ENCODE data around the gene RILPL1. TPM values are rescaled to one million over a fixed set of nuclear protein-coding genes. Genes with fewer than 3 reads are reported as not detected.
"Not testable (repeated sequence)": the region's sequence is repeated elsewhere in the genome, so short reads cannot be mapped to it uniquely, and the experiment has no call there.

RILPL1 gene
- total and polyA plus RNA-seq, 4 donors = 1.3 to 2.7 (median 2.1) TPM

GRCh38 chr12:123497065-123497464 is 36.5 kb downstream of the RILPL1 start:
- no peak for DNase-seq (ENCODE audit: low spot score)
- Histone ChIP-seq H3K9ac (ENCODE audit: low read depth in 1 of 2, low read length in 2 of 2) (no peak overlapping the region), H3K9me3 (ENCODE audit: control insufficient read depth in 4 of 4, low read length in 3 of 4) (no peaks in the 10 kb centered on the region), H3K36me3 (ENCODE audit: control insufficient read depth in 4 of 4, insufficient read depth in 3 of 4, low read depth in 1 of 4, low read length in 3 of 4) (peaks cover 0 to 13% (median 4%) of the 10 kb centered on the region in 4 donors), H3K27ac (ENCODE audit: low read depth in 1 of 2, low read length in 2 of 2) (no peak overlapping the region), H3K27me3 (ENCODE audit: control insufficient read depth in 4 of 4, insufficient read depth in 4 of 4, low read length in 3 of 4) (no peaks in the 10 kb centered on the region), H3K4me3 (ENCODE audit: low read depth in 1 of 3, low read length in 3 of 3) (no peak overlapping the region), H3K4me1 (ENCODE audit: control insufficient read depth in 4 of 4, insufficient read depth in 4 of 4, low read length in 3 of 4) (no peaks in the 10 kb centered on the region)
- TF ChIP-seq TAF1 (conservative IDR thresholded peaks at IDR 0.05) = no peak
- no peak for TF ChIP-seq CTCF (IDR thresholded peaks at IDR 0.05; ENCODE audit: low read depth, low read length, missing input control)
- no peak for TF ChIP-seq RXRA (IDR thresholded peaks at IDR 0.05)
- TF ChIP-seq JUND (IDR thresholded peaks at IDR 0.05) = no peak
- TF ChIP-seq YY1 (IDR thresholded peaks at IDR 0.05) = no peak
- no peak for TF ChIP-seq ATF3 (IDR thresholded peaks at IDR 0.05)
- TF ChIP-seq HNF4A (conservative IDR thresholded peaks at IDR 0.05) = no peak
- TF ChIP-seq MAX (IDR thresholded peaks at IDR 0.05) = no peak
- no peak for TF ChIP-seq FOXA2 (IDR thresholded peaks at IDR 0.05)
- TF ChIP-seq RAD21 (IDR thresholded peaks at IDR 0.05) = no peak
- TF ChIP-seq ZBTB33 (IDR thresholded peaks at IDR 0.05) = no peak
- no peak for TF ChIP-seq EGR1 (IDR thresholded peaks at IDR 0.05; ENCODE audit: low read depth in 2 of 2)
- no peak for TF ChIP-seq FOXA1 (IDR thresholded peaks at IDR 0.05)
- 96% methylated on average over 7 of the region's 7 CpGs for WGBS

GRCh38 chr12:123494124-123494851 is 39.2 kb downstream of the RILPL1 start:
- H3K36me3 ChIP-seq (ENCODE audit: control insufficient read depth in 4 of 4, insufficient read depth in 3 of 4, low read depth in 1 of 4, low read length in 3 of 4) = peaks cover 0 to 13% (median 4%) of the 10 kb centered on the region in 4 donors
- 94% methylated on average over 18 of the region's 18 CpGs for WGBS
- H3K9ac ChIP-seq (ENCODE audit: low read depth in 1 of 2, low read length in 2 of 2) = no peak overlapping the region
- H3K27ac ChIP-seq (ENCODE audit: low read depth in 1 of 2, low read length in 2 of 2) = no peak overlapping the region
- DNase-seq (ENCODE audit: low spot score) = no peak
- no peaks in the 10 kb centered on the region for H3K4me1 ChIP-seq (ENCODE audit: control insufficient read depth in 4 of 4, insufficient read depth in 4 of 4, low read length in 3 of 4)
- H3K4me3 ChIP-seq (ENCODE audit: low read depth in 1 of 3, low read length in 3 of 3) = no peak overlapping the region
- H3K9me3 ChIP-seq (ENCODE audit: control insufficient read depth in 4 of 4, low read length in 3 of 4) = no peaks in the 10 kb centered on the region
- H3K27me3 ChIP-seq (ENCODE audit: control insufficient read depth in 4 of 4, insufficient read depth in 4 of 4, low read length in 3 of 4) = no peaks in the 10 kb centered on the region
- no peak for TF ChIP-seq EGR1 (IDR thresholded peaks at IDR 0.05; ENCODE audit: low read depth in 2 of 2)
- no peak for TF ChIP-seq ATF3 (IDR thresholded peaks at IDR 0.05)
- no peak for TF ChIP-seq TAF1 (conservative IDR thresholded peaks at IDR 0.05)
- no peak for TF ChIP-seq CTCF (IDR thresholded peaks at IDR 0.05; ENCODE audit: low read depth, low read length, missing input control)
- TF ChIP-seq ZBTB33 (IDR thresholded peaks at IDR 0.05) = no peak
- no peak for TF ChIP-seq GABPA (IDR thresholded peaks at IDR 0.05 in 1 of 2, conservative IDR thresholded peaks at IDR 0.05 in 1 of 2)
- TF ChIP-seq HNF4G (IDR thresholded peaks at IDR 0.05) = no peak
- TF ChIP-seq HNF4A (conservative IDR thresholded peaks at IDR 0.05) = no peak

GRCh38 chr12:123492339-123493039 is 41.0 kb downstream of the RILPL1 start:
- WGBS = 86% methylated on average over 7 of the region's 7 CpGs
- not testable (repeated sequence) for DNase-seq (ENCODE audit: low spot score); H3K27ac ChIP-seq (ENCODE audit: low read depth in 1 of 2, low read length in 2 of 2); H3K27me3 ChIP-seq (ENCODE audit: control insufficient read depth in 4 of 4, insufficient read depth in 4 of 4, low read length in 3 of 4); H3K9ac ChIP-seq (ENCODE audit: low read depth in 1 of 2, low read length in 2 of 2); H3K4me1 ChIP-seq (ENCODE audit: control insufficient read depth in 4 of 4, insufficient read depth in 4 of 4, low read length in 3 of 4); H3K36me3 ChIP-seq (ENCODE audit: control insufficient read depth in 4 of 4, insufficient read depth in 3 of 4, low read depth in 1 of 4, low read length in 3 of 4); H3K4me3 ChIP-seq (ENCODE audit: low read depth in 1 of 3, low read length in 3 of 3); H3K9me3 ChIP-seq (ENCODE audit: control insufficient read depth in 4 of 4, low read length in 3 of 4)
